Common myeloid progenitor, CD34-positive (primary cell): ENCODE results near the gene NKAIN2.

ENCODE experiments used
- CTCF ChIA-PET: fragments of 350-600 bp; sonication (Branson Sonifier 250); formaldehyde crosslinking; loops from one replicate; lab custom pipeline; 2021; ENCODE audit warnings: antibody characterized with exemption; lab: Charles Lee
- POLR2A ChIA-PET: fragments of 350-600 bp; sonication (Branson Sonifier 250); formaldehyde crosslinking; loops from one replicate; lab custom pipeline; 2021; ENCODE audit warnings: antibody characterized with exemption; lab: Charles Lee
- DNase-seq, 3 donors: peaks; one replicate each; pipeline versions ENCODE4 v3.0.0 to v3.0.0-alpha.2; 2013
- H3K27ac ChIP-seq, 2 experiments: 1 replicate in 1 of 2; 2 replicates in 1 of 2; pipeline ENCODE4 v1.7.0; 2013; ENCODE audit warnings: inconsistent platforms in 2 of 2, low read length in 2 of 2, mild to moderate bottlenecking in 2 of 2, low read depth in 1 of 2, moderate library complexity in 1 of 2; ENCODE audit not compliant: severe bottlenecking in 2 of 2, insufficient read depth in 1 of 2, poor library complexity in 1 of 2
- H3K27me3 ChIP-seq, 5 experiments: replicated peaks in 2 of 5; 1 replicate in 3 of 5; 2 replicates in 2 of 5; pipeline versions ENCODE4 v1.6.1 to v1.7.0; 2013; ENCODE audit warnings: low read length in 4 of 5, mild to moderate bottlenecking in 2 of 5, moderate library complexity in 2 of 5, inconsistent platforms in 1 of 5; ENCODE audit not compliant: insufficient read depth in 5 of 5, control insufficient read depth in 4 of 5
- H3K36me3 ChIP-seq, 4 experiments: 1 replicate in 2 of 4; 2 replicates in 2 of 4; pipeline versions ENCODE4 v1.6.1 to v1.7.0; 2013; ENCODE audit warnings: low read length in 3 of 4, control low read depth in 1 of 4, mild to moderate bottlenecking in 1 of 4; ENCODE audit not compliant: control insufficient read depth in 4 of 4, insufficient read depth in 4 of 4
- H3K4me1 ChIP-seq, 4 experiments: 1 replicate in 3 of 4; 2 replicates in 1 of 4; pipeline versions ENCODE4 v1.6.1 to v1.7.1; 2013; ENCODE audit warnings: low read length in 3 of 4, mild to moderate bottlenecking in 3 of 4, control low read depth in 1 of 4, inconsistent platforms in 1 of 4, moderate library complexity in 1 of 4; ENCODE audit not compliant: control insufficient read depth in 4 of 4, insufficient read depth in 4 of 4; ENCODE audit errors: control extremely low read depth in 1 of 4
- H3K4me3 ChIP-seq, 7 experiments: 1 replicate in 4 of 7; 2 replicates in 3 of 7; pipeline versions ENCODE4 v1.5.1 to v1.7.0; 2013; ENCODE audit warnings: mild to moderate bottlenecking in 7 of 7, low read length in 6 of 7, moderate library complexity in 6 of 7, inconsistent platforms in 2 of 7, low read depth in 2 of 7, control low read depth in 1 of 7; ENCODE audit not compliant: insufficient read depth in 4 of 7, control insufficient read depth in 1 of 7; ENCODE audit errors: extremely low read depth in 1 of 7
- H3K9me3 ChIP-seq, 5 experiments: 1 replicate in 4 of 5; 2 replicates in 1 of 5; pipeline versions ENCODE4 v1.6.1 to v1.7.1; 2013; ENCODE audit warnings: low read length in 4 of 5, mild to moderate bottlenecking in 2 of 5, inconsistent platforms in 1 of 5, low read depth in 1 of 5, moderate library complexity in 1 of 5; ENCODE audit not compliant: control insufficient read depth in 4 of 5, insufficient read depth in 2 of 5; ENCODE audit errors: control extremely low read depth in 1 of 5
- WGBS: methylation state at CpG from one replicate; pipeline ENCODE4 v1.1.5; 2013; ENCODE audit not compliant: insufficient coverage; 5-methylcytosine and 5-hydroxymethylcytosine counted together

NKAIN2 gene

DNA sequence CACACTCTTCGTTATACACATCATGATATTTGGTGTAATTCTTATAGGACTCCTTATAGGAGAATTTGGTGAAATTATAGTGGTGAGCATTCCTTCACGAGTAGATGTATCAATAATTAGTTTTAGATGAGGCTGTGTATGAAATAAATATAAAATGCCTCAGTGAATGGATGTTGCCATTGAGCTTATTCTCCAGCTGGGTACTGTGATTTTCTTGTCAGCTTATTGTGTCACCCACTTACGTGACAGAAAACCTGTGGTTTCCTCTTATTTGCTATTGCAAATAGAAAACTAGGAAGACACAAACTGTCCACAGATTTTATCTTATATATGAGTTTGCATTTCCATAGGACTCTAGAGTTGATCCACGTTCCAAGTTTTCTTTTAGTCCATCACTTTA is 718.7 kb downstream of the NKAIN2 start:
- Histone ChIP-seq H3K27ac (no peak overlapping the region), H3K9me3 (no peaks in the 10 kb centered on the region), H3K27me3 (no peaks in the 10 kb centered on the region), H3K36me3 (no peaks in the 10 kb centered on the region), H3K4me3 (no peak overlapping the region), H3K4me1 (no peaks in the 10 kb centered on the region)
- ChIA-PET CTCF (no interaction called here), POLR2A (no interaction called here)
- 100% methylated on average over 1 of the region's 4 CpGs for WGBS
- DNase-seq = peak in 2 of 3 donors; percentile 14 to 22

DNA sequence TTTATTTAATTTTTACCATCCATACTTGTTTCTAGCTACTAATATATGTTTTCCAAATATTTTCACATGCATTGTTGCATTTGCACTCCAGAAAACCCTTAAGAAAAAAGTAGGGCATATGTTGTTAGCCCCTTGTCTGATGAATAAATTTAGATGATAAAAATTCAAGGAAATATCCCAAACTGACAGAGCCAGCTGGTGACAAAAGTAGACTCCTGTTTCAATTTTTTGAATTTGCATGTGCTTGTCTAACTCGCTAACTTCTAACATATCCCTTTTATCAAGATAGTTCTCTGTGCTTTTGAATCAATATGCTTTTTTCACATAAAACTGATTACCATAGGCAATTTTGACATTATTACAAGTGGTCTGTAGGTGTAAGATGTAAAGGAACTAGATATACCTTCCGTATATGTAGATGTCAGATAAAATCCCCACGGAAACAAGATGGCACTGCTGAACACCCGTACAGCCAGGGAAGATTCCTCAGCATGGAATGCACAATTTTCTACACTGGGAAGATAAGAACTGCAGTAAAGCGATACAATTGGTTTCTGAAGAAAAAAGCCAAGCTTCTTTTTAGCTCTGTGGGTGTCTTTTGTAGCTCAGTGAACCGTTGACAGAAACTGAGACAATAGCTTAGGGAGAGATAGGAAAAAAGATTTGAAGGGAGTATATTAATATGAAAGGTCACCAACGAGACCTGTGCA is 721.0 kb downstream of the NKAIN2 start:
- H3K27me3 ChIP-seq = no peaks in the 10 kb centered on the region
- no peak for DNase-seq
- H3K4me3 ChIP-seq = no peak overlapping the region
- H3K36me3 ChIP-seq = no peaks in the 10 kb centered on the region
- H3K9me3 ChIP-seq = no peaks in the 10 kb centered on the region
- no peaks in the 10 kb centered on the region for H3K4me1 ChIP-seq
- ChIA-PET POLR2A (no interaction called here), CTCF (no interaction called here)
- no peak overlapping the region for H3K27ac ChIP-seq
- WGBS = 100% methylated on average over 4 of the region's 7 CpGs

DNA sequence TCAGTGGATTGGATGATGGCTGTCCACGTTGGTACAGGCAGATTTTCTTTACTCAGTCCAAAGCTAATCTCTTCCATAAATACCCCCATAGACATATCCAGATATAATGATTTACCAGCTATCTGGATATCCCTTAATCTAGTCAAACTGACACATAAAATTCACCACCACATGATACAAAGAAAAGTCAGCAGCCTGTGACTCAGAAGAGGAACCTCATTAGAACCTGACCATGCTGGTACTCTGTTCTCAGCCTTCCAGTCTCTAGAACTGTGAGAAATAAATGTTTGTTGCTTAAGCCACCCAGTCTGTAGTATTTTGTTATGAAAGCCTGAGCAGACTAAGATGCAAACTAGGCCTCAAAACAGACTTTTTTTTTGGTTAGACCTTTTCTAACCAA is 727.3 kb downstream of the NKAIN2 start:
- 100% methylated on average over 1 of the region's 1 CpG for WGBS
- Histone ChIP-seq H3K27ac (no peak overlapping the region), H3K27me3 (no peaks in the 10 kb centered on the region), H3K9me3 (no peaks in the 10 kb centered on the region), H3K36me3 (no peaks in the 10 kb centered on the region), H3K4me1 (no peaks in the 10 kb centered on the region), H3K4me3 (no peak overlapping the region)
- CTCF ChIA-PET = no interaction called here
- POLR2A ChIA-PET = no interaction called here
- DNase-seq = no peak

DNA sequence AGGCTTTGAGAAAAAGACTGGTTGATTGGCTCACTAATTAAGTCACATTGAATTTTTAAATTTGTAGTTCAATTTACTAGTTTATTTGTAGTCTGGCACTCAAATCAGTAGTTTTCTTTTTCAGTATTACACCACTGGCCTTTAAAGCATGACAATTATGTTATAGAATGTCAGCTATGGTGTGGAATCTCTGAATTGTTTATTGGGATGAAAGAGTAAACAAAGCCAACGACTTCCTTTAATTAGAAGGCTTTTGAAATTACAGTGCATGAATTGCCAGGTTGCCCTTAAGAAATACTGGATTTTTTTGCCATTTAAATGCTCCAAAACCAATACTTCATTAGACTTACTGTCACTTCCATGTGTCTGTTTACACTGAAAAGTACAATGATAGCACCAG is 731.6 kb downstream of the NKAIN2 start:
- ChIA-PET CTCF (no interaction called here), POLR2A (no interaction called here)
- H3K4me3 ChIP-seq = no peak overlapping the region
- H3K9me3 ChIP-seq = no peaks in the 10 kb centered on the region
- no peak overlapping the region for H3K27ac ChIP-seq
- no peak for DNase-seq
- H3K4me1 ChIP-seq = no peaks in the 10 kb centered on the region
- H3K27me3 ChIP-seq = no peaks in the 10 kb centered on the region
- whole genome bisulfite sequencing = no CpG with 5 or more reads among the region's 1 CpG
- no peaks in the 10 kb centered on the region for H3K36me3 ChIP-seq

DNA sequence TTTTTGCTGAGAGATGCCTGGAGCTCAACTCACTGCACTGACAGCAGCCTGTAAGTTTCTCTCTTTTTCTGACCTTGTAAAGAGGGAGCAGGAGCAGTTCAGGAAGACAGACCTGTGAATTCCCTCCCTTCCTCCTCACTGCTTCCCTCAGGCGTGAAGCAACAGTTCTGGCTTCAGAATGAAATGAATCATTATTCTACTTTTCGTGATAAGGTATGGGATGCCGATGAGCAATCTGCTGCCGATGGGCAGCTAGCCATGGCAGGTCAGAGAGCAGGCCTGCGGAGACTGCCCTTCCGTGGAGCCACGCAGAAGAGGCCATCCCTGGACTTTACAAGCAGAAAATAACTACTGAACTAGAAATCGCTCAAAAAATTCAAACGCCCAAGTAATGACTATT is 732.1 kb downstream of the NKAIN2 start:
- ChIA-PET CTCF (no interaction called here), POLR2A (no interaction called here)
- DNase-seq = no peak
- H3K27me3 ChIP-seq = no peaks in the 10 kb centered on the region
- H3K27ac ChIP-seq = no peak overlapping the region
- H3K4me3 ChIP-seq = no peak overlapping the region
- no peaks in the 10 kb centered on the region for H3K9me3 ChIP-seq
- WGBS = 97% methylated on average over 6 of the region's 9 CpGs
- H3K4me1 ChIP-seq = no peaks in the 10 kb centered on the region
- H3K36me3 ChIP-seq = no peaks in the 10 kb centered on the region

DNA sequence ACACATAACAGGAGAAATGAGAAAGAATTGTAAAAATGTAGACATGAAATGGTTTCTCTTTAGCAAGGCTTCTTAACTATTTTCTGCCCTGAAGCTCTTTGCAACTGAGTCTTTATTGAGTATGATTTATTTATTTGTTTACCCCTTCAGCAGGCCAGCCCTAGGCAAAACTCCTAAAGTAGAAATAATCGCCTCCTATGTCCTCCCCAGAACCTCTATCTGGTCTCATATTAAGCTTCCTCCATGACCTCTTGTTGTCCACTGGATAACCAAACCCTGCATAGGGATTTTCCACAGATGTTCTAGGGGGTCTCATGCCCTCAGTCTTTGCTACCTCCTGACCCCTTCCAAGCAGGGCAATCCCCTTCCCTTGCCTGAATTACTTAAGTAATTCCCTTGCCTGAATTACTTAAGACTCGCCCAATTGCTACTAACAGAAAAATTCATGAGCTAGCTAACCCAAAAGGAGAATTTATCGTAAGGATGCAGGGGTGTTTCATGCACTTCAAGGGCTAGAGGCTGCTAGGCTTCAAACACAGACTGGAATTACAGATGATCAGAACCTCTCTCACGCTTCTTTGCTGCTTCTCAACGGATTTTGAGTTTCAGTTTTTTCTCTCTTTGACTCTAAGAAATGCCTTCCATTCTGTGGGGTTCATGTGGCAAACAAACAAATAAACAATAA is 732.6 kb downstream of the NKAIN2 start:
- no peak overlapping the region for H3K27ac ChIP-seq
- no peak overlapping the region for H3K4me3 ChIP-seq
- 92% methylated on average over 3 of the region's 5 CpGs for WGBS
- POLR2A ChIA-PET = no interaction called here
- H3K4me1 ChIP-seq = no peaks in the 10 kb centered on the region
- H3K9me3 ChIP-seq = no peaks in the 10 kb centered on the region
- H3K27me3 ChIP-seq = no peaks in the 10 kb centered on the region
- DNase-seq = no peak
- CTCF ChIA-PET = no interaction called here
- no peaks in the 10 kb centered on the region for H3K36me3 ChIP-seq

DNA sequence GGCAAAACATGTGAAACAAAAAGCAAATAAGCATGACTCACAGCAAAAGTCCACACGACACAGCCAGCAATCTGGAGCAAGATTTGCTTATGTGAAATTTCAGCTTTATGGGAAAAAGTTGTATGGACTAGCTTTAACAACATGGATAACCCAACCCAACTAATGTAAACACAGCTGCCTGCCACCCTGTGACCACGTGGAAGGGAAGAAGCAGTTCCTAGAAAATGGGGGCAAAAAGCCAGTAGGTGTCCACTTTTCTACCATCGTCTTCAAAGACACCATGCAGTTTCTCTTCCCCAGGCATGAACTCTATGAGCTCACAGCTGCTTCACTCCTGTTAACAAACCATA is 733.2 kb downstream of the NKAIN2 start:
- no peak for DNase-seq
- POLR2A ChIA-PET = no interaction called here
- no peaks in the 10 kb centered on the region for H3K27me3 ChIP-seq
- CTCF ChIA-PET = no interaction called here
- H3K9me3 ChIP-seq = no peaks in the 10 kb centered on the region
- no peak overlapping the region for H3K4me3 ChIP-seq
- WGBS = no CpG with 5 or more reads among the region's 3 CpGs
- no peaks in the 10 kb centered on the region for H3K4me1 ChIP-seq
- H3K27ac ChIP-seq = no peak overlapping the region
- no peaks in the 10 kb centered on the region for H3K36me3 ChIP-seq
